ENCODE results near the gene VPS51.

VPS51 gene

GRCh38 chr11:65128182-65129145, 32.5 kb downstream of the VPS51 start:
- Histone ChIP-seq H3K4me1 (peaks cover 2% of the 10 kb centered on the region), H2AFZ (no peak overlapping the region), H3K27ac (no peak overlapping the region), H3K79me2 (peaks cover 6% of the 10 kb centered on the region), H3K4me3 (ENCODE audit: low read depth, low read length) (no peak overlapping the region), H3K27me3 (ENCODE audit: control insufficient read depth, insufficient read depth, low read length) (no peaks in the 10 kb centered on the region), H3K9me3 (ENCODE audit: control insufficient read depth, low read length) (no peaks in the 10 kb centered on the region), H3K4me2 (ENCODE audit: low read length) (no peak overlapping the region), H3K9ac (no peak overlapping the region), H3K36me3 (ENCODE audit: control insufficient read depth, insufficient read depth, low read length) (no peaks in the 10 kb centered on the region)
- no peak for TF ChIP-seq CTCF (IDR thresholded peaks at IDR 0.05)

GRCh38 chr11:65129649-65130441, 33.8 kb downstream of the VPS51 start:
- Histone ChIP-seq H3K9me3 (ENCODE audit: control insufficient read depth, low read length) (no peaks in the 10 kb centered on the region), H3K4me3 (ENCODE audit: low read depth, low read length) (no peak overlapping the region), H3K27ac (no peak overlapping the region), H3K4me1 (peaks cover 2% of the 10 kb centered on the region), H3K79me2 (peaks cover 10% of the 10 kb centered on the region), H3K27me3 (ENCODE audit: control insufficient read depth, insufficient read depth, low read length) (no peaks in the 10 kb centered on the region), H2AFZ (no peak overlapping the region), H3K36me3 (ENCODE audit: control insufficient read depth, insufficient read depth, low read length) (no peaks in the 10 kb centered on the region), H3K4me2 (ENCODE audit: low read length) (no peak overlapping the region), H3K9ac (no peak overlapping the region)
- no peak for TF ChIP-seq CTCF (IDR thresholded peaks at IDR 0.05)

- H3K4me3 ChIP-seq (ENCODE audit: low read depth, low read length): no peak overlapping the region
- no peak overlapping the region for H3K9ac ChIP-seq
- H3K79me2 ChIP-seq: peaks cover 10% of the 10 kb centered on the region
- H3K27me3 ChIP-seq (ENCODE audit: control insufficient read depth, insufficient read depth, low read length): no peaks in the 10 kb centered on the region
- TF ChIP-seq CTCF (IDR thresholded peaks at IDR 0.05): no peak
- no peak overlapping the region for H3K4me2 ChIP-seq (ENCODE audit: low read length)
- H3K4me1 ChIP-seq: peaks cover 2% of the 10 kb centered on the region
- H3K27ac ChIP-seq: no peak overlapping the region
- H2AFZ ChIP-seq: no peak overlapping the region
- no peaks in the 10 kb centered on the region for H3K9me3 ChIP-seq (ENCODE audit: control insufficient read depth, low read length)
- no peaks in the 10 kb centered on the region for H3K36me3 ChIP-seq (ENCODE audit: control insufficient read depth, insufficient read depth, low read length)
These were observed 34.8 kb downstream of the VPS51 start for GRCh38 chr11:65130631-65131416.

GRCh38 chr11:65131417-65131776, 35.4 kb downstream of the VPS51 start:
- Histone ChIP-seq H3K4me1 (peaks cover 2% of the 10 kb centered on the region), H3K4me3 (ENCODE audit: low read depth, low read length) (no peak overlapping the region), H2AFZ (no peak overlapping the region), H3K36me3 (ENCODE audit: control insufficient read depth, insufficient read depth, low read length) (no peaks in the 10 kb centered on the region), H3K79me2 (peaks cover 10% of the 10 kb centered on the region), H3K9me3 (ENCODE audit: control insufficient read depth, low read length) (no peaks in the 10 kb centered on the region), H3K27me3 (ENCODE audit: control insufficient read depth, insufficient read depth, low read length) (no peaks in the 10 kb centered on the region), H3K4me2 (ENCODE audit: low read length) (no peak overlapping the region), H3K27ac (no peak overlapping the region), H3K9ac (no peak overlapping the region)
- TF ChIP-seq CTCF (IDR thresholded peaks at IDR 0.05): no peak
